T-helper 22 cell (primary cell): ENCODE results near the gene DCLK3.

ENCODE experiments used
- DNase-seq: peaks from one replicate; pipeline ENCODE4 v3.0.0-alpha.2; 2020; ENCODE audit warnings: low read depth

The DCLK3 gene

GRCh38 chr3:36763850-36764703 lies at the start of gene DCLK3:
Gene DCLK3 (minus strand): TSS chr3:36764553. CDS start chr3:36764263, 290 bp downstream.
- no peak for DNase-seq

GRCh38 chr3:36813305-36813704 lies 49.0 kb upstream of the DCLK3 start:
- DNase-seq = no peak

- no peak for DNase-seq
These were observed 47.9 kb upstream of the DCLK3 start for GRCh38 chr3:36812240-36812639.

GRCh38 chr3:36811768-36812167 lies 47.4 kb upstream of the DCLK3 start:
- no peak for DNase-seq

- DNase-seq = no peak
These were observed 40.1 kb upstream of the DCLK3 start for GRCh38 chr3:36804295-36805055.

GRCh38 chr3:36803091-36803791 lies 38.9 kb upstream of the DCLK3 start:
- no peak for DNase-seq

- DNase-seq = no peak
These were observed 36.3 kb upstream of the DCLK3 start for GRCh38 chr3:36800533-36801116.

GRCh38 chr3:36796881-36797280 lies 32.5 kb upstream of the DCLK3 start:
- no peak for DNase-seq

GRCh38 chr3:36796161-36796560 lies 31.8 kb upstream of the DCLK3 start:
- DNase-seq = no peak

- no peak for DNase-seq
These were observed 31.3 kb upstream of the DCLK3 start for GRCh38 chr3:36795622-36796021.

GRCh38 chr3:36792342-36792741 lies 28.0 kb upstream of the DCLK3 start:
- DNase-seq = no peak

- no peak for DNase-seq
These were observed 26.4 kb upstream of the DCLK3 start for GRCh38 chr3:36790765-36791164.

GRCh38 chr3:36786921-36787890 lies 22.9 kb upstream of the DCLK3 start:
- DNase-seq = no peak

- no peak for DNase-seq
These were observed 19.8 kb upstream of the DCLK3 start for GRCh38 chr3:36784138-36784635.

- no peak for DNase-seq
These were observed 13.3 kb upstream of the DCLK3 start for GRCh38 chr3:36777424-36778218.

GRCh38 chr3:36776436-36776835 lies 12.1 kb upstream of the DCLK3 start:
- DNase-seq = no peak

- no peak for DNase-seq
These were observed 9.7 kb upstream of the DCLK3 start for GRCh38 chr3:36774052-36774451.

GRCh38 chr3:36771931-36772330 lies 7.6 kb upstream of the DCLK3 start:
- no peak for DNase-seq

- no peak for DNase-seq
These were observed 5.6 kb upstream of the DCLK3 start for GRCh38 chr3:36769926-36770325.

GRCh38 chr3:36765104-36765503 lies 751 bp upstream of the DCLK3 start:
- no peak for DNase-seq
